ENCODE results near the gene AOAH.

The AOAH gene

GRCh38 chr7:36614959-36615358 lies 109.3 kb downstream of the AOAH start:
- no peak overlapping the region for H3K4me3 ChIP-seq
- H3K27ac ChIP-seq: no peak overlapping the region
- no peak for TF ChIP-seq CTCF (IDR thresholded peaks at IDR 0.05)
- no peak for DNase-seq (ENCODE audit: low spot score)

GRCh38 chr7:36613031-36613614 lies 111.2 kb downstream of the AOAH start:
- Histone ChIP-seq H3K27ac (no peak overlapping the region), H3K4me3 (no peak overlapping the region)
- no peak for TF ChIP-seq CTCF (IDR thresholded peaks at IDR 0.05)
- no peak for DNase-seq (ENCODE audit: low spot score)

- no peak for TF ChIP-seq CTCF (IDR thresholded peaks at IDR 0.05)
- DNase-seq (ENCODE audit: low spot score): no peak
- H3K4me3 ChIP-seq: no peak overlapping the region
- no peak overlapping the region for H3K27ac ChIP-seq
Observed at GRCh38 chr7:36611703-36612102, 112.6 kb downstream of the AOAH start.

- Histone ChIP-seq H3K27ac (no peak overlapping the region), H3K4me3 (no peak overlapping the region)
- TF ChIP-seq CTCF (IDR thresholded peaks at IDR 0.05): no peak
- no peak for DNase-seq (ENCODE audit: low spot score)
Observed at GRCh38 chr7:36607721-36608095, 116.6 kb downstream of the AOAH start.

GRCh38 chr7:36606976-36607720 lies 117.1 kb downstream of the AOAH start:
- DNase-seq (ENCODE audit: low spot score): no peak
- no peak overlapping the region for H3K4me3 ChIP-seq
- TF ChIP-seq CTCF (IDR thresholded peaks at IDR 0.05): no peak
- H3K27ac ChIP-seq: no peak overlapping the region

GRCh38 chr7:36606153-36606975 lies 117.9 kb downstream of the AOAH start:
- H3K4me3 ChIP-seq: no peak overlapping the region
- no peak for TF ChIP-seq CTCF (IDR thresholded peaks at IDR 0.05)
- H3K27ac ChIP-seq: no peak overlapping the region
- DNase-seq (ENCODE audit: low spot score): no peak

All from coronary artery (tissue), 2 donors.